ENCODE data around the gene CAPN8.
A peak's percentile ranks its signal among the peaks of the same experiment; 100 is the strongest.

Gene CAPN8

GRCh38 chr1:223708651-223709268 lies 43.3 kb upstream of the CAPN8 start:
- Histone ChIP-seq H3K36me3 (no peaks in the 10 kb centered on the region), H3K27ac (peak overlapping the region; percentile 59 to 89), H3K4me3 (no peak overlapping the region), H3K27me3 (no peaks in the 10 kb centered on the region), H3K9me3 (no peaks in the 10 kb centered on the region), H3K4me1 (peaks cover 0 to 67% (median 49%) of the 10 kb centered on the region in 4 donors)
- no peak for TF ChIP-seq CTCF (IDR thresholded peaks at IDR 0.05)
- intact Hi-C loops (cut with DNase I; ENCODE audit: low total_unique reads), result no loop called here
- no peak for DNase-seq

- intact Hi-C loops (cut with DNase I; ENCODE audit: low total_unique reads), result no loop called here
Observed at GRCh38 chr1:223708001-223708359, 42.5 kb upstream of the CAPN8 start.

GRCh38 chr1:223707256-223708000 lies 41.9 kb upstream of the CAPN8 start:
- DNase-seq, result peak; percentile 86 to 90
- H3K27ac ChIP-seq, result peak overlapping the region; percentile 83 to 89
- no peaks in the 10 kb centered on the region for H3K36me3 ChIP-seq
- H3K4me3 ChIP-seq, result no peak overlapping the region
- no peaks in the 10 kb centered on the region for H3K9me3 ChIP-seq
- TF ChIP-seq CTCF (IDR thresholded peaks at IDR 0.05), result no peak
- no peaks in the 10 kb centered on the region for H3K27me3 ChIP-seq
- peaks cover 0 to 75% (median 47%) of the 10 kb centered on the region in 4 donors for H3K4me1 ChIP-seq
- intact Hi-C loops (cut with DNase I; ENCODE audit: low total_unique reads), result no loop called here

More at GRCh38 chr1:223708001-223708359, 42.5 kb upstream of the CAPN8 start:
- TF ChIP-seq CTCF (IDR thresholded peaks at IDR 0.05), result peak in 1 of 2 experiments; percentile 8
- peak overlapping the region; percentile 83 to 89 for H3K27ac ChIP-seq
- no peaks in the 10 kb centered on the region for H3K36me3 ChIP-seq
- DNase-seq, result no peak
- no peak overlapping the region for H3K4me3 ChIP-seq
- peaks cover 0 to 69% (median 45%) of the 10 kb centered on the region in 4 donors for H3K4me1 ChIP-seq
- H3K27me3 ChIP-seq, result no peaks in the 10 kb centered on the region
- H3K9me3 ChIP-seq, result no peaks in the 10 kb centered on the region

GRCh38 chr1:223706077-223706973 lies 40.8 kb upstream of the CAPN8 start:
- Histone ChIP-seq H3K27me3 (no peaks in the 10 kb centered on the region), H3K4me1 (peaks cover 0 to 78% (median 46%) of the 10 kb centered on the region in 4 donors), H3K4me3 (no peak overlapping the region), H3K36me3 (no peaks in the 10 kb centered on the region), H3K9me3 (no peaks in the 10 kb centered on the region), H3K27ac (peak overlapping the region; percentile 83 to 89)
- intact Hi-C loops (cut with DNase I; ENCODE audit: low total_unique reads), result no loop called here
- DNase-seq, result no peak
- no peak for TF ChIP-seq CTCF (IDR thresholded peaks at IDR 0.05)

- peak overlapping the region; percentile 83 to 89 for H3K27ac ChIP-seq
- no peak overlapping the region for H3K4me3 ChIP-seq
- intact Hi-C loops (cut with DNase I; ENCODE audit: low total_unique reads), result no loop called here
Observed at GRCh38 chr1:223704921-223705878, 39.7 kb upstream of the CAPN8 start.

More at GRCh38 chr1:223704921-223705878, 39.7 kb upstream of the CAPN8 start:
- H3K36me3 ChIP-seq, result no peaks in the 10 kb centered on the region
- no peak for DNase-seq
- no peaks in the 10 kb centered on the region for H3K27me3 ChIP-seq
- no peaks in the 10 kb centered on the region for H3K9me3 ChIP-seq
- TF ChIP-seq CTCF (IDR thresholded peaks at IDR 0.05), result no peak
- H3K4me1 ChIP-seq, result peaks cover 0 to 89% (median 56%) of the 10 kb centered on the region in 4 donors

All from tibial artery (tissue), 4 donors.